CD14-positive monocyte (primary cell): ENCODE data around the gene SPATA19. TPM values are rescaled to one million over a fixed set of nuclear protein-coding genes. Genes with fewer than 3 reads are reported as not detected.

ENCODE experiments used
- DNase-seq, 3 donors: peaks; one replicate each; pipeline ENCODE4 v3.0.0-alpha.2; 2011 to 2022
- H2AFZ ChIP-seq: 2 replicates; pipeline ENCODE4 v1.6.0; 2012; ENCODE audit warnings: mild to moderate bottlenecking, low read depth, low read length, inconsistent platforms; ENCODE audit not compliant: insufficient read depth, poor library complexity, severe bottlenecking
- H3K27ac ChIP-seq, 2 donors: 1 replicate in 1 of 2; 2 replicates in 1 of 2; pipeline ENCODE4 v1.5.1; 2012 to 2013; ENCODE audit warnings: low read length in 2 of 2, control low read depth in 1 of 2, inconsistent platforms in 1 of 2, low read depth in 1 of 2, mild to moderate bottlenecking in 1 of 2
- H3K27me3 ChIP-seq, 2 donors: one replicate each; pipeline versions ENCODE4 v1.6.0 to v1.6.1; 2011 to 2013; ENCODE audit warnings: low read length in 2 of 2; ENCODE audit not compliant: control insufficient read depth in 2 of 2, insufficient read depth in 2 of 2
- H3K36me3 ChIP-seq, 2 donors: replicated peaks in 1 of 2; 1 replicate in 1 of 2; 2 replicates in 1 of 2; pipeline versions ENCODE4 v1.5.1 to v1.6.1; 2012 to 2013; ENCODE audit warnings: low read length in 2 of 2, control low read depth in 1 of 2, inconsistent platforms in 1 of 2, mild to moderate bottlenecking in 1 of 2; ENCODE audit not compliant: insufficient read depth in 2 of 2, control insufficient read depth in 1 of 2
- H3K4me1 ChIP-seq, 2 donors: 1 replicate in 1 of 2; 2 replicates in 1 of 2; pipeline versions ENCODE4 v1.5.1 to v1.6.1; 2012 to 2013; ENCODE audit warnings: low read length in 2 of 2, control low read depth in 1 of 2, inconsistent platforms in 1 of 2, mild to moderate bottlenecking in 1 of 2, moderate library complexity in 1 of 2; ENCODE audit not compliant: insufficient read depth in 2 of 2, control insufficient read depth in 1 of 2
- H3K4me2 ChIP-seq: replicated peaks from 2 replicates; pipeline ENCODE3; 2012; ENCODE audit warnings: low read length, moderate library complexity, mild to moderate bottlenecking; ENCODE audit not compliant: poor library complexity, severe bottlenecking; ENCODE audit errors: extremely low read depth
- H3K4me3 ChIP-seq, 3 experiments: fragments of 200-600 bp in 1 of 3; sonication (generic) in 1 of 3; replicated peaks in 1 of 3; 1 replicate in 2 of 3; 2 replicates in 1 of 3; pipeline ENCODE4 v1.5.1; 2011 to 2013; ENCODE audit warnings: low read length in 3 of 3, mild to moderate bottlenecking in 3 of 3, control low read depth in 2 of 3, low read depth in 2 of 3, inconsistent platforms in 1 of 3, moderate library complexity in 1 of 3
- H3K79me2 ChIP-seq: 2 replicates; pipeline ENCODE4 v1.6.0; 2012; ENCODE audit warnings: mild to moderate bottlenecking, control low read depth, inconsistent platforms, low read length, moderate library complexity; ENCODE audit not compliant: insufficient read depth
- H3K9ac ChIP-seq: 2 replicates; pipeline ENCODE4 v1.6.0; 2017; ENCODE audit warnings: low read length, mild to moderate bottlenecking; ENCODE audit not compliant: insufficient read depth, poor library complexity, severe bottlenecking
- H3K9me3 ChIP-seq, 2 donors: replicated peaks in 1 of 2; 1 replicate in 1 of 2; 2 replicates in 1 of 2; pipeline versions ENCODE4 v1.5.1 to v1.6.1; 2012 to 2013; ENCODE audit warnings: low read length in 2 of 2, control low read depth in 1 of 2; ENCODE audit not compliant: control insufficient read depth in 1 of 2, insufficient read depth in 1 of 2
- H4K20me1 ChIP-seq: 2 replicates; pipeline ENCODE4 v1.6.0; 2012; ENCODE audit warnings: mild to moderate bottlenecking, low read length, control low read depth, moderate library complexity; ENCODE audit not compliant: insufficient read depth
- H3K27ac Mint-ChIP-seq, 7 donors: one replicate each; pipeline ENCODE4 v1.8.0; 2020; ENCODE audit warnings: mild to moderate bottlenecking in 7 of 7, mixed read lengths in 7 of 7, moderate library complexity in 6 of 7, inconsistent platforms in 2 of 7
- H3K27me3 Mint-ChIP-seq, 3 donors: one replicate each; pipeline ENCODE4 v1.8.0; 2021 to 2022; ENCODE audit warnings: low read depth in 3 of 3, mild to moderate bottlenecking in 3 of 3, mixed read lengths in 3 of 3, moderate library complexity in 3 of 3, inconsistent platforms in 1 of 3
- H3K36me3 Mint-ChIP-seq, 2 donors: one replicate each; pipeline ENCODE4 v1.8.0; 2020; ENCODE audit warnings: mixed read lengths in 2 of 2, inconsistent platforms in 1 of 2, mild to moderate bottlenecking in 1 of 2
- H3K4me1 Mint-ChIP-seq: one replicate; pipeline ENCODE4 v1.8.0; 2020; ENCODE audit warnings: mild to moderate bottlenecking, mixed read lengths
- H3K4me3 Mint-ChIP-seq, 2 donors: one replicate each; pipeline ENCODE4 v1.8.0; 2020; ENCODE audit warnings: mild to moderate bottlenecking in 2 of 2, mixed read lengths in 2 of 2, moderate library complexity in 1 of 2
- H3K9me3 Mint-ChIP-seq, 7 donors: one replicate each; pipeline ENCODE4 v1.8.0; 2020 to 2022; ENCODE audit warnings: mixed read lengths in 7 of 7, mild to moderate bottlenecking in 6 of 7, moderate library complexity in 6 of 7, inconsistent platforms in 2 of 7
- WGBS: methylation state at CpG from one replicate; pipeline ENCODE4 v1.1.5; 2013; ENCODE audit warnings: missing lambda C conversion rate; ENCODE audit not compliant: insufficient coverage; 5-methylcytosine and 5-hydroxymethylcytosine counted together
- intact Hi-C, 2 donors: fragments of 100-400 bp; cut with micrococcal nuclease; formaldehyde crosslinking; loops; one replicate each; pipeline versions ENCODE4 v1.15.0 to v1.15.1; 2023
- polyA plus RNA-seq, 3 donors: library from polyadenylated mRNA; depleted of rRNA in 1 of 3; unstranded in 2 of 3; stranded (reverse) in 1 of 3; fragments of 300-500 nt in 2 of 3; fragments of >200 nt in 1 of 3; fragmentation: Illumina TruSeq in 2 of 3; gene quantifications; 1 replicate in 2 of 3; 2 replicates in 1 of 3; pipeline ENCODE4 v1.2.3, GENCODE V29; 2012 to 2021
- TF ChIP-seq, protein P1 (sequence below): fragments of 200-600 bp; IDR thresholded peaks from one replicate; pipeline ENCODE4 v1.8.0; 2022; ENCODE audit warnings: antibody characterized with exemption, mild to moderate bottlenecking

The SPATA19 gene
- polyA plus RNA-seq, 3 donors, result not detected

DNA sequence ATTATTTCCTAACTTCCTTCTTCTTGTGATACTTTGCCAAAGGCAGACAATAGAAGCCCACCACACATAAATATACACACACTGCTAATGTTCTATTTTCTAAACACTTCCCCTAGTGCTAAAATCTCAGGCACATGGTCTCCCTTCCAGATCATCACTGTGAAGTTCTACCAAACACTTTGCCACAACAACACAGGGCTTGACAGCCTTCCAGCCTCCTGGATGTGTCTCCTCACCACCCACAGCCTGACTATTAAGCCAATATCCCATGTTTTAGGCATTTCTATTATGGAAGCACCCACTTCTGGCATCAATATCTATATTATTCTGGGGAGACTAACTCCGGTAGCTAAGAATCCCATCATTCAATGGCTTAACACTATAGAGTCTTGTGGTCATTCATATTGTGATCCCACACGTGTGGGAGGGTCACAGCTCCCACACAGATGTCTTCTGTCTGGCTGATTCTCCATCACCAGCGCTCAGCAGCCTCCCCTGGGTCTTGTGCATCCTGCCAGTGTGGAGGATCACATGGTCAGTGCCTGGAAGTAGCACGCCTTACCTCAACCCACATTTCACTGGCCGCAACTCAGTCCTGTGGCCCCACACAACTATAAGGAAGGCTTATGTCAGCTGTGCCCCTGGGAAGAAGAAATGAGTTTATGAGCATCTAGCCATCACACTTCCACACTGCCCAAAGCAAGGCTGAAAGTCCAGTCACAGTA, 29.0 kb downstream of the SPATA19 start:
- no peak for DNase-seq
- Histone ChIP-seq H3K4me3 (no peak overlapping the region), H3K9ac (no peak overlapping the region), H3K9me3 (no peaks in the 10 kb centered on the region), H4K20me1 (no peaks in the 10 kb centered on the region), H3K79me2 (no peaks in the 10 kb centered on the region), H3K27ac (no peak overlapping the region), H3K36me3 (no peaks in the 10 kb centered on the region), H3K4me1 (no peaks in the 10 kb centered on the region), H3K4me2 (no peak overlapping the region), H3K27me3 (no peaks in the 10 kb centered on the region), H2AFZ (no peak overlapping the region)
- TF ChIP-seq, protein P1, sequence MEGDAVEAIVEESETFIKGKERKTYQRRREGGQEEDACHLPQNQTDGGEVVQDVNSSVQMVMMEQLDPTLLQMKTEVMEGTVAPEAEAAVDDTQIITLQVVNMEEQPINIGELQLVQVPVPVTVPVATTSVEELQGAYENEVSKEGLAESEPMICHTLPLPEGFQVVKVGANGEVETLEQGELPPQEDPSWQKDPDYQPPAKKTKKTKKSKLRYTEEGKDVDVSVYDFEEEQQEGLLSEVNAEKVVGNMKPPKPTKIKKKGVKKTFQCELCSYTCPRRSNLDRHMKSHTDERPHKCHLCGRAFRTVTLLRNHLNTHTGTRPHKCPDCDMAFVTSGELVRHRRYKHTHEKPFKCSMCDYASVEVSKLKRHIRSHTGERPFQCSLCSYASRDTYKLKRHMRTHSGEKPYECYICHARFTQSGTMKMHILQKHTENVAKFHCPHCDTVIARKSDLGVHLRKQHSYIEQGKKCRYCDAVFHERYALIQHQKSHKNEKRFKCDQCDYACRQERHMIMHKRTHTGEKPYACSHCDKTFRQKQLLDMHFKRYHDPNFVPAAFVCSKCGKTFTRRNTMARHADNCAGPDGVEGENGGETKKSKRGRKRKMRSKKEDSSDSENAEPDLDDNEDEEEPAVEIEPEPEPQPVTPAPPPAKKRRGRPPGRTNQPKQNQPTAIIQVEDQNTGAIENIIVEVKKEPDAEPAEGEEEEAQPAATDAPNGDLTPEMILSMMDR, result no peak
- Mint-ChIP-seq H3K9me3 (peaks cover 0 to 2% (median 0%) of the 10 kb centered on the region in 7 donors), H3K27me3 (peaks cover 0 to 6% (median 0%) of the 10 kb centered on the region in 3 donors), H3K4me1 (no peaks in the 10 kb centered on the region), H3K4me3 (no peak overlapping the region), H3K36me3 (no peaks in the 10 kb centered on the region), H3K27ac (no peak overlapping the region)
- intact Hi-C loops, result no loop called here
- 64% methylated on average over 2 of the region's 5 CpGs for WGBS

DNA sequence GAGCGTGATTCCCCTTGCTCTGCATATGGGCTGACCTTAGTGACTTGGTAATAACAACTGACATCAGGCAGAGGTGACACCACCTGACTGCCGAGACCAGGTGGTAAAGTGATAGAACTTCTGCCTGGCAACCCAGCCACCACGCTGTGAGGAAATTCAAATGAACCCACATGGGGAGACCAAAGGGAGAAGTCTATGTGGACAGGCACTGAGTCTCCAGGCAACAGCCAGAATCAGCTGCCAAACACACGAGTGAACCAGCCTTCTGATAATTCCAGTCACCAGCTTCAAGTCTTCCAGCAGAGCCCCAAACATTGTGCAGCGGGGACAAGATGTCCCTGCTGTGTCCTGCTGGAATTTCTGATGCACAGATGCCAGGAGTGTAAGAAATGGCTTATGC, 29.7 kb downstream of the SPATA19 start:
- H3K36me3 ChIP-seq, result no peaks in the 10 kb centered on the region
- H3K4me1 Mint-ChIP-seq, result no peaks in the 10 kb centered on the region
- peaks cover 0 to 2% (median 0%) of the 10 kb centered on the region in 7 donors for H3K9me3 Mint-ChIP-seq
- intact Hi-C loops, result no loop called here
- H3K27ac ChIP-seq, result no peak overlapping the region
- no peak overlapping the region for H3K27ac Mint-ChIP-seq
- DNase-seq, result no peak
- H3K4me3 Mint-ChIP-seq, result no peak overlapping the region
- no peak overlapping the region for H2AFZ ChIP-seq
- H3K4me1 ChIP-seq, result no peaks in the 10 kb centered on the region
- 80% methylated on average over 1 of the region's 5 CpGs for WGBS
- H4K20me1 ChIP-seq, result no peaks in the 10 kb centered on the region
- H3K9ac ChIP-seq, result no peak overlapping the region
- no peaks in the 10 kb centered on the region for H3K9me3 ChIP-seq
- H3K4me2 ChIP-seq, result no peak overlapping the region
- H3K27me3 Mint-ChIP-seq, result peaks cover 0 to 6% (median 0%) of the 10 kb centered on the region in 3 donors
- no peak overlapping the region for H3K4me3 ChIP-seq
- no peaks in the 10 kb centered on the region for H3K27me3 ChIP-seq
- TF ChIP-seq, protein P1, result no peak
- H3K36me3 Mint-ChIP-seq, result no peaks in the 10 kb centered on the region
- H3K79me2 ChIP-seq, result no peaks in the 10 kb centered on the region
